ENCODE results near the gene PDE6D.
"Not testable (repeated sequence)": the region's sequence is repeated elsewhere in the genome, so short reads cannot be mapped to it uniquely, and the experiment has no call there.

The PDE6D gene

GRCh38 chr2:231780123-231780908 is 766 bp downstream of the PDE6D start:
- DNase-seq (ENCODE audit: insufficient read length, low spot score) (no peak), FAIRE-seq (no peak)

- FAIRE-seq = peak; percentile 35
These were observed 11.6 kb downstream of the PDE6D start for GRCh38 chr2:231769170-231770136.

DNA sequence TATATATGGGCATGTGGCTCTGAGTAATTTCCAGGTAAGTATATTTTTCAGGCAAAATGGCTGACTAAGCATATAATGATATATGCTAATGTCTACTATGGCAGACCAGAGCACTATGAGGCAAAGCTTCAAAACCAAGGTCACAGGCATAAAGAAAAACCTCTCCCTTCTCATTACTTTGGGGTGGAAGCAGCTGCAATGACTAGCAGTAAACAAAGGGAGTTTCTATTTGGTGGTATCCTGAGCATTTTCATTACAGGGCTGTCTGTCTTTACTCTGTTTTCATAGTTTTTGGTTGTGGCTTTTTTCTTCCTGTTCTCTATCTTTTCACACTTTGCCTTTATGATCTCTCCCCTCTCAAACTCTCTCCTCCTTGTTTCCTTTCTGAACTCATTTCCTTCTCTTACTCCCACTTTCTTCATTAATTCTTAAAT is 15.6 kb downstream of the PDE6D start:
- peak; percentile 61 for FAIRE-seq
- DNase-seq (ENCODE audit: insufficient read length, low spot score) = peak; percentile 20

More at GRCh38 chr2:231769170-231770136, 11.6 kb downstream of the PDE6D start:
- no peak for DNase-seq (ENCODE audit: insufficient read length, low spot score)

GRCh38 chr2:231764760-231765159 is 16.3 kb downstream of the PDE6D start:
- FAIRE-seq (no peak), DNase-seq (ENCODE audit: insufficient read length, low spot score) (no peak)

DNA sequence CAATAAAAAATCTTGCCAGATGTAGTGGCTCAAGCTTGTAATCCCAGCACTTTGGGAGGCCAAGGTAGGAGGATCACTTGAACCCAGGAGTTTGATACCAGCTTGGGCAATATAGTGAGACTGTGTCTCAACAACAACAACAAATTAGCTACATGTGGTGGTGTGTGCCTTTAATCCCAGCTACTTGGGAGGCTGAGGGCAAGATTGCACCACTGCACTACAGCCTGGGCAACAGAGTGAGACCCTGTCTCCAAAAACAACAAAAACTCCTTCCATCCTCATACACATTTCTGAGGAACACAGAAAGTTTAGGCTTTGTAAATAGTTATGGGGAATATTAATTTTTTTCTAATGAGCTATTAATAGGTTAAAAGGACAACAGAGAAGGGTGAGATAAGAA is 17.0 kb downstream of the PDE6D start:
- DNase-seq (ENCODE audit: insufficient read length, low spot score) (no peak), FAIRE-seq (no peak)

- no peak for FAIRE-seq
- no peak for DNase-seq (ENCODE audit: insufficient read length, low spot score)
These were observed 19.3 kb downstream of the PDE6D start for GRCh38 chr2:231761735-231762134.

DNA sequence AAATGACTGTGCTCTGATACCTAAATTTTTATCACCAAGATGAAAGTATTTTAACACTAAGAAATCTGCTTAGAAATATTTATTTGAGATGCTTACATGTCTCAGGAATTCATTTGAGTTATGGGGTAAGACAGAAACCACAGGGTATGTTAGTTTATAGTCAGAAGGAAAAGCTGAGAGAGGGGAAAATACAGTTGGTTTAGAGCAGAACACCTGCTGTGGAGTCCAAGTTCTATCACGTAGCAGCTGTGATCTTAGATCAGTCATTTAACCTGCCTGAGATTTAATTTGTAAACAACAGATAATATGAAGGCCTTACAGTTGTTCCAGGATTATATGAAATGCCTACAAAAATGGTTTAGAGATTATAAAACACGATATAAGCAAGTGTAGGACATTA is 29.0 kb downstream of the PDE6D start:
- DNase-seq (ENCODE audit: insufficient read length, low spot score) (no peak), FAIRE-seq (no peak)

- no peak for FAIRE-seq
- no peak for DNase-seq (ENCODE audit: insufficient read length, low spot score)
These were observed 29.9 kb downstream of the PDE6D start for GRCh38 chr2:231751042-231751815.

DNA sequence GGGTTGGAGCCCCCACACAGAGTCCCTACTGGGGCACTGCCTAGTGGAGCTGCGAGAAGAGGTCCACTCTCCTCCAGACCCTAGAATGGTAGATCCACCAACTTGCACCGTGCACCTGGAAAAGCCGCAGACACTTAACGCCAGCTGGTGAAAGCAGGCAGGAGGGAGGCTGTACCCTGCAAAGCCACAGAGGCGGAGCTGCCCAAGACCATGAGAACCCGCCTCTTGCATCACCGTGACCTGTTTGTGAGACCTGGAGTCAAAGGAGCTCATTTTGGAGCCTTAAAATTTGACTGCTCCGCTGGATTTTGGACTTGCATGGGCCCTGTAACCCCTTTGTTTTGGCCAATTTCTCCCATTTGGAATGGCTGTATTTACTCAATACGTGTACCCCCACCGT is 32.1 kb downstream of the PDE6D start:
- not testable (repeated sequence) for FAIRE-seq; DNase-seq (ENCODE audit: insufficient read length, low spot score)

DNA sequence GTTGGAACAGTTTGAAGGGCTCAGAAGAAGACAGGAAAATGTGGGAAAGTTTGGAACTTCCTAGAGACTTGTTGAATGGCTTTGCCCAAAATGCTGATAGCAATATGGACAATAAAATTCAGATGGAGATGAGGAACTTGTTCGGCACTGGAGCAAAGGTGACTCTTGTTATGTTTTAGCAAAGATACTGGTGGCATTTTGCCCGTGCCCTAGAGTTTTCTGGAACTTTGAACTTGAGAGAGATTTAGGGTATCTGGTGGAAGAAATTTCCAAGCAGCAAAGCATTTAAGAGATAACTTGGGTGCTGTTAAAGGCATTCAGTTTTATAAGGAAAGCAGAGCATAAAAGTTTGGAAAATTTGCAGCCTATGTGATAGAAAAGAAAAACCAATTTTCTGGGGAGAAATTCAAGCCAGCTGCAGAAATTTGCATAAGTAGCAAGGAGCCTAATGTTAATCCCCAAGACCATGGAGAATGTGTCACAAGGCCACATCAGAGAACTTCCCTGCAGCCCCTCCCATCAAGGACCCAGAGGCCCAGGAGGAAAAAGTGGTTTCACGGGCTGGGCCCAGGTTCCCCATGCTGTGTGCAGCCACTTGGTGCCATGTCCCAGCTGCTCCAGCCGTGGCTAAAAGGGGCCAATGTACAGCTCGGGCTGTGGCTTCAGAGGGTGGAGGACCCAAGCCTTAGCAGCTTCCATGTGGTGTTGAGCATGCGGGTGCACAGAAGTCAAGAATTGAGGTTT is 32.8 kb downstream of the PDE6D start:
- not testable (repeated sequence) for FAIRE-seq; DNase-seq (ENCODE audit: insufficient read length, low spot score)

- FAIRE-seq (no peak), DNase-seq (ENCODE audit: insufficient read length, low spot score) (no peak)
These were observed 35.6 kb downstream of the PDE6D start for GRCh38 chr2:231745303-231746038.

DNA sequence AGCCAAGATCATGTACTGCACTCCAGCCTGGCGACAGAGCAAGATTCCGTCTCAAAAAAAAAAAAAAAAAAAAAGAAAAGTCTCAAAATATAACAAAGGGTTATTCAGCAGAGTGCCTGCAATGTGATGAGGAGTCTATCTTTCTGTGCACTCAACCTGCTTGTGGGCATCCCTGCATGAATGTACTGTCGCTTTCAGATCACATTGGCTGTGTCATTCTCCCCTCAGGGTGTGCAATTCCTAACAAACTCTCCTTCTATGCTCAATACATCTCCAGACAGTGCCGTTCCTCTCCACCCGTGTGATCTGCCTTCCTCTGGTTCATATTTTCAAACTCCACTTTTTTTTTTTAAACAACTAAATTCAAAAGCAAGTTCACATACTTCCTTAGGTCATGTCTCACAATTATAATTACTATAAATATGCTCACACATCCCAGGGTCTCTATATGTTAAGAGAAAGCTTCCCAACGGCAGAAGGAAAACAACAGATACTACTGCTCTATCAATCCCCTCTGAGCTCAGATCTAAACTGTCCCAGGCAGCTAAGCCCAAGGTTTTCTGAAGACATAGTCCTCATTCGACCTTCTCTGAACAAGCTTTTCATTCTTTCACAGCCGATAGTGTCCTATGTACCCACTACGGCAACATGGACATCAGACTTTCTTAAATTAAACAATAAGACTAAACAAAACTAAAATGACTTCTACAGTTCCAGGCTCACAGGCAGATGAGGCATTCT is 37.5 kb downstream of the PDE6D start:
- no peak for FAIRE-seq
- no peak for DNase-seq (ENCODE audit: insufficient read length, low spot score)

- DNase-seq (ENCODE audit: insufficient read length, low spot score) (no peak), FAIRE-seq (no peak)
These were observed 43.3 kb downstream of the PDE6D start for GRCh38 chr2:231737761-231738160.

- no peak for FAIRE-seq
- DNase-seq (ENCODE audit: insufficient read length, low spot score) = no peak
These were observed 48.5 kb downstream of the PDE6D start for GRCh38 chr2:231732604-231733003.

DNA sequence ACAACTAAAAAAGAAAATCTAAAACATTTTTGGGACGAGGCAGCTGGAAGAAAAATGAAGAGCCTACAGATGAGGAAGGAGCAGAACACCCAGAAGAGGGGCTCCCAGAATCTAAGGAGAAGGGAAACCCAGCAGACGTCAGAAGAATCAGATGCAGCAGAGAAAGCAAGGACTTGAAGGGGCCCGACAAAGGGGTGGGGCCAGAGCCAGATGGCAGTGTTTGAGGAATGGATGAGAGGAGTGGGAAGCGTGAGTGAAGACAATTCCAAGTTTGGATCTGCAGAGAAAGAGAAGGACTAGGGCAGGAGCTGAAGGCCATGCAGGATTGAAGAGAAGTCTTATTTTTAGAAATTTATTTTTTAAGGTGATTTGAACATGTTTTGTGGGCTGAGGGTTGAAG is 53.5 kb downstream of the PDE6D start:
- FAIRE-seq (no peak), DNase-seq (ENCODE audit: insufficient read length, low spot score) (no peak)

GRCh38 chr2:231726276-231726675 is 54.8 kb downstream of the PDE6D start:
- FAIRE-seq = no peak
- no peak for DNase-seq (ENCODE audit: insufficient read length, low spot score)

DNA sequence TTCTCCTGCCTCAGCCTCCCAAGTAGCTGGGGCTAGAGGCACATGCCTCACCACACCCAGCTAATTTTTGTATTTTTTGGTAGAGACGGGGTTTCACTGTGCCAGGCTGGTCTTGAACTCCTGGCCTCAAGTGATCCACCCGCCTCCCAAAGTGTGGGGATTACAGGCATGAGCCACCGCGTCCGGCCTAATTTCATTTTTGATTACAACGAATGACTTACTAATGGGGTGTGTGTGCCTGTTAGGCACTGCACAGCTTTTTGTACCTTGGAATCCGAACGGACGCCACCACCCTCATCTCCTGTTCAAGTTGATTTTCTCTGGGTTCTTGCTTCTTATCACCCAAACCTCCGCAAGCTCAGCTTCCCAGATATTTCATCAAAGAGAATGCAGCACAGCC is 55.6 kb downstream of the PDE6D start:
- FAIRE-seq = no peak
- no peak for DNase-seq (ENCODE audit: insufficient read length, low spot score)

DNA sequence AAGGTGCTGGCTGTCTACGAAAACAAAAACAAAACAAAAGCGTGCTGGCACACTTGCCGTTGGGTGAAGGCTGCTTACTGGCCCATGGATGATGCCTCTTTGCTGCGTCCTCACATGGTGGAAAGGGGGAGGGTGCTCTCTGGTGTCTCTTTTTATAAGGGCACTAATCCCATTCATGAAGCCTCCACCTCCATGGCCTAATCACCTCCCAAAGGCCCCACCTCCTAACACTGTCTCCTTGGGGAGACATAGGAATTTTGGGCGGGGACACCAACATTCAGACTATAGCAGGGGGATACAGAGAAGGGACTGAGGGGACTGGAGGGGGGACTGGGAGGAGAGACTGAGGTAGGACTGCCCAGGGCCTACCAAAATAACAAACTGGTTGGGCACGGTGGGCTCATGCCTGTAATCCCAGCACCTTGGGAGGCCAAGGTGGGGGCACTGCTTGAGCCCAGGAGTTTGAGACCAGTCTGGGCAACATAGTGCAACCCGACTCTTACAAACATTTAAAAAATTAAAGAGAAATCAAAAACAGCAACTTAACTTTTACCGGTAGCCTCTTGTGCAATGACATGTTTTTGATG is 58.3 kb downstream of the PDE6D start:
- FAIRE-seq = no peak
- DNase-seq (ENCODE audit: insufficient read length, low spot score) = no peak

Measured in GM19239 (cell line).